22Rv1 (cell line): ENCODE measurements around the gene SLAMF8.

Source experiments
- CTCF ChIP-seq: fragments of 450-650 bp; IDR thresholded peaks from 2 replicates; pipeline ENCODE4 v1.5.1; 2017; ENCODE audit warnings: mild to moderate bottlenecking
- ZFX ChIP-seq: fragments of 450-650 bp; IDR thresholded peaks from 2 replicates; pipeline ENCODE4 v1.6.1; 2017; ENCODE audit warnings: antibody characterized with exemption, borderline replicate concordance

- TF ChIP-seq CTCF: no peak
- no peak for TF ChIP-seq ZFX
Observed at GRCh38 chr1:159866066-159866465, 39.4 kb downstream of the SLAMF8 start.
